Activated T-helper 2 cell treated with anti-CD3 and anti-CD28 coated beads, Interferon-gamma antibody, Interleukin-2, Interleukin-4, amounts not matched to agents 10 μg/mL and 5 μg/mL and 100 μg/mL, durations not matched to agents 14 hours and 24 hours and 36 hours (primary cell): ENCODE measurements around the gene OR2A14. TPM values are rescaled to one million over a fixed set of nuclear protein-coding genes. Genes with fewer than 3 reads are reported as not detected.

Source experiments
- DNase-seq: peaks from one replicate; pipeline ENCODE4 v3.0.0; 2021; ENCODE audit warnings: low spot score
- H3K27ac Mint-ChIP-seq: one replicate; pipeline ENCODE4 v1.8.0; 2021; ENCODE audit warnings: mixed read lengths
- H3K27me3 Mint-ChIP-seq: one replicate; pipeline ENCODE4 v1.8.0; 2021; ENCODE audit warnings: low read depth, mixed read lengths
- H3K36me3 Mint-ChIP-seq: one replicate; pipeline ENCODE4 v1.8.0; 2021; ENCODE audit warnings: low read depth, mixed read lengths
- H3K4me1 Mint-ChIP-seq: one replicate; pipeline ENCODE4 v1.8.0; 2021; ENCODE audit warnings: low read depth, mixed read lengths
- H3K4me3 Mint-ChIP-seq: one replicate; pipeline ENCODE4 v1.8.0; 2021; ENCODE audit warnings: low read depth, mild to moderate bottlenecking, moderate library complexity, mixed read lengths
- H3K9me3 Mint-ChIP-seq: one replicate; pipeline ENCODE4 v1.8.0; 2021; ENCODE audit warnings: mixed read lengths
- intact Hi-C: fragments of 100-400 bp; cut with micrococcal nuclease; formaldehyde crosslinking; loops from one replicate; pipeline ENCODE4 v1.15.1; 2023
- total RNA-seq: library from RNA; stranded (reverse); gene quantifications from 2 replicates; pipeline ENCODE4 v1.2.3, GENCODE V29; 2022

OR2A14 gene
- total RNA-seq: not detected in 2 replicates

- Mint-ChIP-seq H3K27me3 (no peaks in the 10 kb centered on the region), H3K36me3 (no peaks in the 10 kb centered on the region), H3K27ac (no peak within 1 kb of the TSS), H3K4me1 (no peaks in the 10 kb centered on the region), H3K4me3 (no peak within 1 kb of the TSS), H3K9me3 (no peaks in the 10 kb centered on the region)
- no peak for DNase-seq
- intact Hi-C loops: no loop called here
Observed at GRCh38 chr7:144122876-144123275, at the start of gene OR2A14. Gene OR2A14, plus strand, starts transcription at chr7:144123176. Its CDS starts 5,937 bp downstream, at chr7:144129113.

- no peak overlapping the region for H3K4me3 Mint-ChIP-seq
- intact Hi-C loops: no loop called here
- H3K36me3 Mint-ChIP-seq: no peaks in the 10 kb centered on the region
- H3K27me3 Mint-ChIP-seq: no peaks in the 10 kb centered on the region
- DNase-seq: no peak
- no peak overlapping the region for H3K27ac Mint-ChIP-seq
- no peaks in the 10 kb centered on the region for H3K9me3 Mint-ChIP-seq
- H3K4me1 Mint-ChIP-seq: no peaks in the 10 kb centered on the region
Observed at GRCh38 chr7:144074374-144074773, 48.6 kb upstream of the OR2A14 start.

GRCh38 chr7:144085978-144086377 lies 37.0 kb upstream of the OR2A14 start, which contains the start of gene OR2A12:
Gene OR2A12, plus strand, starts transcription at chr7:144086278. Its CDS starts 8,830 bp downstream, at chr7:144095108.
- Mint-ChIP-seq H3K4me1 (no peaks in the 10 kb centered on the region), H3K27ac (no peak within 1 kb of the TSS), H3K4me3 (no peak within 1 kb of the TSS), H3K27me3 (no peaks in the 10 kb centered on the region), H3K9me3 (peaks cover 5% of the 10 kb centered on the region), H3K36me3 (no peaks in the 10 kb centered on the region)
- no peak for DNase-seq
- intact Hi-C loops: no loop called here

DNA sequence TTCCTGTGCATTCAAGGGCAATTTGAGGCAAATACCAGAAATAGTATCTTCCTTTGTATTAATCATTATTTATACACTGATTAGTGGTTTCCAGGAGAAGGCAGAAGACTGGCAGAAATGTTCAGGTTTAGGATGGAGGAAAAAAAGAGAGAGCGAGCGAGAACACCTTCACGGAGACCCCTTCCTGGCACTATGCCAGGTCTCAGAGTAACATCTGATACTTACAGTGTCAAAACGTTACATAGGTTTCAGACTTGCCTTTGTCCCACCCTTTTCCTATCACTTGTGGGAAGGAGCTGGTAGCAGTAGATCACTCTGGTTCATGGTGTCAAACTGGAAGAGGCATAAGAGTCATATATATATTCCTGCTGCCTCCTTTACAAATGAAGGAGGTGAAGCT lies 36.2 kb upstream of the OR2A14 start:
- intact Hi-C loops: no loop called here
- no peaks in the 10 kb centered on the region for H3K27me3 Mint-ChIP-seq
- H3K9me3 Mint-ChIP-seq: peaks cover 9% of the 10 kb centered on the region
- no peak for DNase-seq
- H3K4me3 Mint-ChIP-seq: no peak overlapping the region
- no peaks in the 10 kb centered on the region for H3K36me3 Mint-ChIP-seq
- no peak overlapping the region for H3K27ac Mint-ChIP-seq
- H3K4me1 Mint-ChIP-seq: no peaks in the 10 kb centered on the region

GRCh38 chr7:144087230-144087629 lies 35.7 kb upstream of the OR2A14 start:
- Mint-ChIP-seq H3K9me3 (peaks cover 9% of the 10 kb centered on the region), H3K4me3 (no peak overlapping the region)
- intact Hi-C loops: no loop called here

DNA sequence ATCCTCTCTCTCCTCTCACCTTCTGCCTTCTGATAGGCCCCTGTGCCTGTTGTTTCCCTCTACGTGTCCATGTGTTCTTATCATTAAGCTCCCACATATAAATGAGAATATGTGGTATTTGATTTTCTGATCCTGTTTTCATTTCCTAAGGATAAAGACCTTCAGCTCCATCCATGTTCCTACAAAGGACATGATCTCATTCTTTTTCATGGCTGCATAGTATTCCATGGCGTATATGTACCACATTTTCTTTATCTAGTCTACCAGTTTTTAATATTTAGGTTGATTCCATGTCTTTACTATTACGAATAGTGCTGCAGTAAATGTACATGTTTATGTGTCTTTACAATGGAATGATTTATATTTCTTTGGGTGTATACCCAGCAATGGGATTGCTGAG lies 32.3 kb upstream of the OR2A14 start:
- intact Hi-C loops: no loop called here
- Mint-ChIP-seq H3K36me3 (no peaks in the 10 kb centered on the region), H3K4me3 (no peak overlapping the region)

More at GRCh38 chr7:144087230-144087629, 35.7 kb upstream of the OR2A14 start:
- Mint-ChIP-seq H3K36me3 (no peaks in the 10 kb centered on the region), H3K27me3 (no peaks in the 10 kb centered on the region), H3K4me1 (no peaks in the 10 kb centered on the region), H3K27ac (no peak overlapping the region)
- DNase-seq: no peak

GRCh38 chr7:144098776-144099175 lies 24.2 kb upstream of the OR2A14 start:
- no peak for DNase-seq
- Mint-ChIP-seq H3K36me3 (no peaks in the 10 kb centered on the region), H3K27me3 (no peaks in the 10 kb centered on the region), H3K27ac (no peak overlapping the region), H3K4me1 (no peaks in the 10 kb centered on the region), H3K4me3 (no peak overlapping the region), H3K9me3 (no peaks in the 10 kb centered on the region)
- intact Hi-C loops: no loop called here

More for the DNA sequence above, 32.3 kb upstream of the OR2A14 start:
- Mint-ChIP-seq H3K27ac (no peak overlapping the region), H3K9me3 (peaks cover 9% of the 10 kb centered on the region), H3K27me3 (no peaks in the 10 kb centered on the region), H3K4me1 (no peaks in the 10 kb centered on the region)
- DNase-seq: no peak

- no peaks in the 10 kb centered on the region for H3K9me3 Mint-ChIP-seq
- H3K27me3 Mint-ChIP-seq: no peaks in the 10 kb centered on the region
- no peak overlapping the region for H3K4me3 Mint-ChIP-seq
- no peaks in the 10 kb centered on the region for H3K4me1 Mint-ChIP-seq
- no peak overlapping the region for H3K27ac Mint-ChIP-seq
- intact Hi-C loops: no loop called here
- DNase-seq: no peak
- no peaks in the 10 kb centered on the region for H3K36me3 Mint-ChIP-seq
Observed at GRCh38 chr7:144100607-144101006, 22.4 kb upstream of the OR2A14 start.

DNA sequence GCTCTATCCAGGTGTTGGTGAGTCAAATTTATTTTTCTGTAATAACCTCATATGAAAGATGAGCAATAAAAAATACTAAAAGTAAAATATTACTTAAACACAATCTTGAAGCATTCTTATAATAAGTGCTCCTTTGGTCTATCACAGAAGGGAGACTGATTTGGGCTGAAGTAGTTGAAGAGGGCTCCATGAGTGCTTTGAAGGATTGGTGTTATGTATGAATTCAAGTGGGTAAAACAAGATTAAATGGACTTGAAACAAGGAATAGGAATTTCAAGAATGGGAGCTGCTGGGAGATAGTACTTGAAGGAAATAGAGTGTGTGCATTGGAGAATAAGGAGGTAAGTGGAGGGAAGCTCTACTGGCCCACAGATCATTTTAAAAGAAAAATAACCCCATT lies 20.9 kb upstream of the OR2A14 start:
- no peak overlapping the region for H3K27ac Mint-ChIP-seq

DNA sequence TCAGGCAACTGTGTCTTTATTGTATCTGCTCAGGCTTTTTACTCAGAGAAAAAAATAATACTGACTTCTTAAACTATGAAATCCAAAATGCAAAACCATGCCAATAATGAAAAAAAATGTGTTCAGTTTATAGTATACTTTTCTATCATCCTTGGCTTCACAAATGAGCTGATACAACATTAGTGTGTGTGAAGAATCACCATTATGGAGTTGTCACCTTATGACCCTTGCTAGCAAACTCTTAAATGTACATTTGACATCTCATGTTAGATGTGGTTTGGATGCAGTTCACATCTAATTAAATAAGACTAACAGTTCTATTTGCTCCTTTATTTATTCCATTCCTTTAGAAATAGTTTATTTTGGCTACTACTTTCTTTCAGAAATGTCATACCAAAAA lies 17.8 kb upstream of the OR2A14 start:
- H3K4me3 Mint-ChIP-seq: no peak overlapping the region
- H3K27ac Mint-ChIP-seq: no peak overlapping the region
- no peaks in the 10 kb centered on the region for H3K9me3 Mint-ChIP-seq
- no peak for DNase-seq
- intact Hi-C loops: no loop called here
- peaks cover 2% of the 10 kb centered on the region for H3K27me3 Mint-ChIP-seq
- H3K4me1 Mint-ChIP-seq: no peaks in the 10 kb centered on the region
- no peaks in the 10 kb centered on the region for H3K36me3 Mint-ChIP-seq

More for the DNA sequence above, 20.9 kb upstream of the OR2A14 start:
- intact Hi-C loops: no loop called here
- Mint-ChIP-seq H3K4me1 (no peaks in the 10 kb centered on the region), H3K9me3 (no peaks in the 10 kb centered on the region), H3K36me3 (no peaks in the 10 kb centered on the region), H3K27me3 (peaks cover 2% of the 10 kb centered on the region), H3K4me3 (no peak overlapping the region)
- DNase-seq: no peak

GRCh38 chr7:144109283-144109682 lies 13.7 kb upstream of the OR2A14 start, which contains the start of gene OR2A2:
Gene OR2A2, plus strand, starts transcription at chr7:144109583. Its CDS starts 0 bp downstream, at chr7:144109583.
- H3K9me3 Mint-ChIP-seq: no peaks in the 10 kb centered on the region
- H3K4me3 Mint-ChIP-seq: no peak within 1 kb of the TSS
- no peak for DNase-seq
- H3K27ac Mint-ChIP-seq: no peak within 1 kb of the TSS
- no peaks in the 10 kb centered on the region for H3K36me3 Mint-ChIP-seq
- H3K27me3 Mint-ChIP-seq: peaks cover 5% of the 10 kb centered on the region
- H3K4me1 Mint-ChIP-seq: no peaks in the 10 kb centered on the region
- intact Hi-C loops: no loop called here

DNA sequence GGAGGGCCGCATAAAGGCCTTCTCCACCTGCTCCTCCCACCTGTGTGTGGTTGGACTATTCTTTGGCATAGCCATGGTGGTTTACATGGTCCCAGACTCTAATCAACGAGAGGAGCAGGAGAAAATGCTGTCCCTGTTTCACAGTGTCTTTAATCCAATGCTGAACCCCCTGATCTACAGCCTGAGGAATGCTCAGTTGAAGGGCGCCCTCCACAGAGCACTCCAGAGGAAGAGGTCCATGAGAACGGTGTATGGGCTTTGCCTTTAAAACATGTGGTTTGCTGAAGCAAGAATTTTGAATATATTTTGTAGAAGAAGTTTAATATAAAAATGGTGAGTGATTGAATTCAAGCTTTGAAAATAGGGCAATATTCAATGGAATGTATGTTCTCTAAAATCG lies 12.7 kb upstream of the OR2A14 start:
- Mint-ChIP-seq H3K4me3 (no peak overlapping the region), H3K4me1 (no peaks in the 10 kb centered on the region), H3K27me3 (peaks cover 5% of the 10 kb centered on the region), H3K9me3 (no peaks in the 10 kb centered on the region), H3K27ac (no peak overlapping the region), H3K36me3 (no peaks in the 10 kb centered on the region)
- intact Hi-C loops: no loop called here
- DNase-seq: no peak

DNA sequence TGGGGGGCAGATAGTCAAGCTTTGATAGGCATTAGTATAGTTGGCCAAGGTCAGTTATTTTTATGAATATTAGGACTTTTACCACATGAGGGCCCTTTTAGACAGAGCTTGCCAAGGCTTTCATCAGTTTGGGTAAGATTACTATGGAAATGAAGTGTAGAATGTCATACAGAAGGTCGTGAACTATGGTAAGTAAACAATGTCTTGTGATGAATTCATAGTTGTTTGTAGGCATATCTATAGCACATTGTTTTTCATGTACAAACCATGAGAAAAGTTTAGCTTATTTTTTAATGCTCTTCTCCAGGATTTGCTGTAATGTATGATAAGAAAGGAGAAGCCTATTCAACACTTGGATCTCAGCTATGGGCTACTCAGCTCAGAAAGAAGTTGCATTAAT lies 9.3 kb upstream of the OR2A14 start:
- Mint-ChIP-seq H3K4me1 (no peaks in the 10 kb centered on the region), H3K36me3 (no peaks in the 10 kb centered on the region)
- intact Hi-C loops: no loop called here

DNA sequence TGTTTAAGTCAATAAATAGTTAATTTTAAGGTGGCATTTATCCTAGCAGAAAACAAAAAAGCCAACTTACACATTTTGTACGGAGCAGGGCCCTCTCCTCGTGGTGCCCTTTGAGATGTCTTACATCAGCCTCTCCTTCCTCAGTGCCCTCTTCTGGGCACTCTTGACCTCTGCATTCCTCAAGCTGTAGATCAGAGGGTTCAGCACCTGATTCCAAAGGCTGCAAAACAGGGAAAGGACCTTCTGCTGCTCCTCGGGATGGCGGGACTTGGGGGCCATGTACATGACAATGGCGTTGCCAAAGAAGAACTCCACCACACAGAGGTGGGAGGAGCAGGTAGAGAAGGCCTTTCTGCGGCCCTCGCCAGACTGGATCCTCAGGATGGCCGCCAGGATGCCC lies 4.6 kb upstream of the OR2A14 start:
- H3K4me3 Mint-ChIP-seq: no peak overlapping the region
- H3K27ac Mint-ChIP-seq: no peak overlapping the region
- no peaks in the 10 kb centered on the region for H3K36me3 Mint-ChIP-seq
- no peaks in the 10 kb centered on the region for H3K4me1 Mint-ChIP-seq
- no peak for DNase-seq
- H3K27me3 Mint-ChIP-seq: peaks cover 2% of the 10 kb centered on the region
- intact Hi-C loops: no loop called here
- no peaks in the 10 kb centered on the region for H3K9me3 Mint-ChIP-seq

More for the DNA sequence above, 9.3 kb upstream of the OR2A14 start:
- no peaks in the 10 kb centered on the region for H3K9me3 Mint-ChIP-seq
- no peak overlapping the region for H3K27ac Mint-ChIP-seq
- no peak for DNase-seq
- H3K4me3 Mint-ChIP-seq: no peak overlapping the region
- H3K27me3 Mint-ChIP-seq: peaks cover 3% of the 10 kb centered on the region
